ENCODE results near the gene ZMYM4. TPM values are rescaled to one million over a fixed set of nuclear protein-coding genes. Genes with fewer than 3 reads are reported as not detected.
"Not testable (repeated sequence)": the region's sequence is repeated elsewhere in the genome, so short reads cannot be mapped to it uniquely, and the experiment has no call there.

Gene ZMYM4
- total and polyA plus RNA-seq, 3 donors from 2014 or later: 63.5 to 73.5 (median 68.6) TPM

DNA sequence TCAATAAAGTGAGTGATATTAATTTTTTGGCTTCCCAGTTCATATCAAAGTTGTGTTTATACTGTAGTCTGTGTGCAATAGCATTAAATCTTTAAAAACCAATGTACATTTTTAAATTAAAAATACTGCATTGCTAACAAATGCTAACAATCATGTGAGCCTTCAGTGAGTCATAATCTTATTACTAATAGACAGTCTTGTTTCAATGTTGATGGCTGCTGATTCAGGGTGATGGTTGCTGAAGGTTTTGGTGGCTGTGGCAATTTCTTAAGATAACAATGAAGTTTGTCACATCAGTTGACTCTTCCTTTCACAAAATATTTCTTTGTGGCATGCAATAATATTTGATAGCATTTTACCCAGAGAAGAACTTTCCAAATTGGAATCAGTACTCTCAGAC is 109.0 kb downstream of the ZMYM4 start:
- H3K36me3 ChIP-seq (ENCODE audit: low read depth, missing control alignments): no peaks in the 10 kb centered on the region
- no peaks in the 10 kb centered on the region for H3K9me3 ChIP-seq
- TF ChIP-seq POLR2A (IDR thresholded peaks at IDR 0.05): no peak
- TF ChIP-seq, protein P1, sequence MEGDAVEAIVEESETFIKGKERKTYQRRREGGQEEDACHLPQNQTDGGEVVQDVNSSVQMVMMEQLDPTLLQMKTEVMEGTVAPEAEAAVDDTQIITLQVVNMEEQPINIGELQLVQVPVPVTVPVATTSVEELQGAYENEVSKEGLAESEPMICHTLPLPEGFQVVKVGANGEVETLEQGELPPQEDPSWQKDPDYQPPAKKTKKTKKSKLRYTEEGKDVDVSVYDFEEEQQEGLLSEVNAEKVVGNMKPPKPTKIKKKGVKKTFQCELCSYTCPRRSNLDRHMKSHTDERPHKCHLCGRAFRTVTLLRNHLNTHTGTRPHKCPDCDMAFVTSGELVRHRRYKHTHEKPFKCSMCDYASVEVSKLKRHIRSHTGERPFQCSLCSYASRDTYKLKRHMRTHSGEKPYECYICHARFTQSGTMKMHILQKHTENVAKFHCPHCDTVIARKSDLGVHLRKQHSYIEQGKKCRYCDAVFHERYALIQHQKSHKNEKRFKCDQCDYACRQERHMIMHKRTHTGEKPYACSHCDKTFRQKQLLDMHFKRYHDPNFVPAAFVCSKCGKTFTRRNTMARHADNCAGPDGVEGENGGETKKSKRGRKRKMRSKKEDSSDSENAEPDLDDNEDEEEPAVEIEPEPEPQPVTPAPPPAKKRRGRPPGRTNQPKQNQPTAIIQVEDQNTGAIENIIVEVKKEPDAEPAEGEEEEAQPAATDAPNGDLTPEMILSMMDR (IDR thresholded peaks at IDR 0.05): no peak
- no peak overlapping the region for H3K27ac ChIP-seq
- H3K4me1 ChIP-seq: no peaks in the 10 kb centered on the region
- intact Hi-C loops (cut with DNase I; ENCODE audit: low total_unique reads): no loop called here
- H3K27me3 ChIP-seq: no peaks in the 10 kb centered on the region
- H3K4me3 ChIP-seq: no peak overlapping the region
- DNase-seq: no peak

DNA sequence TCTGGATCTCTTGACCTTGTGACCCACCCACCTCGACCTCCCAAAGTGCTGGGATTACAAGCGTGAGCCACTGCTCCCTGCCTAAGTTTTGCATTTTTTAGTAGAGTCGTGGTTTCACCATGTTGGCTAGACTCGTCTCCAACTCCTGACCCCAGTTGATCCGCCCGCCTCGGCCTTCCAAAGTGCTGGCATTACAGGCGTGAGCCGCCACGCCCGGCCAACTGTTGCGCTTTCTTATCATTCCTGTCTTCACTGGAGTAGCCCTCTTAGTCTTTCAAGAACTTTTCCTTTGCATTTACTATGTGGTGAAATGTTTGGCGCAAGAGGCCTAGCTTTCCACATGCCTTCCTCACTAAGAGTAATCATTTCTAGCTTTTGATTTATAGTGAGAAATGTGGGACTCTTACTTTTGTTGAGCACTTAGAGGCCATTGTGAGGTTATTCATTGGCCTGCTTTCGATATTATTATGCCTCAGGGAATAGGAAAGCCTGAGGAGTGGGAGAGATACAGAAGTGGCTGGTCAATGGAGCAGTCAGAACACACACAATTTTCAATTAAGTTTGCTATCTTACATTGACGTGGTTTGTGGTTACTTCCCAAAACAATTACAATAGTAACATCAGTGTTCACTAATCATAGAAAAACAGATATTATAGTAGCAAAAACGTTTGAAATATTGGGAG is 111.0 kb downstream of the ZMYM4 start:
- DNase-seq: no peak
- no peaks in the 10 kb centered on the region for H3K9me3 ChIP-seq
- TF ChIP-seq, protein P1 (IDR thresholded peaks at IDR 0.05): no peak
- TF ChIP-seq POLR2A (IDR thresholded peaks at IDR 0.05): no peak
- 87 to 89% methylated on average over 16 of the region's 16 CpGs for WGBS, 2 donors
- H3K4me3 ChIP-seq: no peak overlapping the region
- intact Hi-C loops (cut with DNase I; ENCODE audit: low total_unique reads): no loop called here
- H3K36me3 ChIP-seq (ENCODE audit: low read depth, missing control alignments): no peaks in the 10 kb centered on the region
- H3K4me1 ChIP-seq: no peaks in the 10 kb centered on the region
- H3K27me3 ChIP-seq: no peaks in the 10 kb centered on the region
- H3K27ac ChIP-seq: no peak overlapping the region

DNA sequence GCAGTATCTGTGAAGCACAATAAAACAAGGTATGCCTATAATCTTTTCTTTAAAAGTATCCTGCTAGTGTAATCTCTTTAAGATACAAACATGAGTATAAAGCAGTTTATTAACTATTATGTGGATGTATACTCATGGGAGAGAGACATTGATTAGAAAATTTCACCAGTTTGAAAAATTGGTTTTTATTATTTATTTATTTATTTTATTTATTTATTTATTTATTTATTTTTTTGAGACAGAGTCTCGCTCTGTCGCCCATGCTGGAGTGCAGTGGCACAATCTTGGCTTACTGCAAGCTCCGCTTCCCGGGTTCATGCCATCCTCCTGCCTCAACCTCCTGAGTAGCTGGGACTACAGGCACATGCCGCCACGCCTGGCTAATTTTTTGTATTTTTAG is 111.6 kb downstream of the ZMYM4 start:
- intact Hi-C loops (cut with DNase I; ENCODE audit: low total_unique reads); H3K4me3 ChIP-seq; DNase-seq; H3K27ac ChIP-seq; H3K36me3 ChIP-seq (ENCODE audit: low read depth, missing control alignments); H3K9me3 ChIP-seq; H3K4me1 ChIP-seq; H3K27me3 ChIP-seq: not testable (repeated sequence)
- 94 to 97% methylated on average over 6 of the region's 6 CpGs for WGBS, 2 donors

DNA sequence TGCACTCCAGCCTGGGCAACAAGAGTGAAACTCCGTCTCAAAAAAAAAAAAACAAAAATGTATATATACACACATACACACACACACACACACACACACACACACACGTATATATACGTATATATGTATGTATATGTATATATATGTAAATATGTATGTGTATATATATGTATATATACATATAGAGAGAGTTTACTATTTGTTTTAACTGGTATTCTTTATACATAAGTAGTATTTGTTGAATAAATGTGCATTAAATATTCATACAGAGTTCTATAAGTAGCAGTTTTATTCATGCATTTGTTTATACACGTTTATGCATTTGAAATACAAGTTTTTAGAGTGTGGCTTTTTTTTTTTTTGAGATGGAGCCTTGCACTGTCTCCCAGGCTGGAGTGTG is 113.6 kb downstream of the ZMYM4 start:
- TF ChIP-seq, protein P1 (IDR thresholded peaks at IDR 0.05): no peak
- TF ChIP-seq POLR2A (IDR thresholded peaks at IDR 0.05): no peak
- no peak for DNase-seq
- H3K4me3 ChIP-seq: no peak overlapping the region
- no peaks in the 10 kb centered on the region for H3K27me3 ChIP-seq
- intact Hi-C loops (cut with DNase I; ENCODE audit: low total_unique reads): no loop called here
- no peak overlapping the region for H3K27ac ChIP-seq
- H3K9me3 ChIP-seq: no peaks in the 10 kb centered on the region
- 82 to 84% methylated on average over 4 of the region's 4 CpGs for WGBS, 2 donors
- H3K36me3 ChIP-seq (ENCODE audit: low read depth, missing control alignments): no peaks in the 10 kb centered on the region
- H3K4me1 ChIP-seq: no peaks in the 10 kb centered on the region

DNA sequence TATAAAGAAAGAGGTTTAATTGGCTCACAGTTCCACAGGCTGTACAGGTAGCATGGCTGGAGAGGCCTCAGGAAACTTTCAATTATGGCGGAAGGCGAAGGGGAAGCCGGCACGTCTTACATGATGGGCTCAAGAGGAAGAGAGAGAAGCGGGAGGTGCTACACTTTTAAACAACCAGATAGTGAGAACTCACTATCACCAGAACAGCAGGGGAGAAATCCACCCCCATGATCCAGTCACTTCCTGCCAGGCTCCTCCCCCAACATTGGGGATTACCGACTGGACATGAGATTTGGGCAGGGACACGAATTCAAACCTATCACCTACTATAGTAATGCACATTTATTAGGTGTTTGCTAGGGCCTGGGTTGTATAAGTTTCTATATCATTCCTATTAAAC is 117.8 kb downstream of the ZMYM4 start:
- DNase-seq: no peak
- TF ChIP-seq, protein P1 (IDR thresholded peaks at IDR 0.05): no peak
- TF ChIP-seq POLR2A (IDR thresholded peaks at IDR 0.05): no peak
- Histone ChIP-seq H3K27ac (no peak overlapping the region), H3K36me3 (ENCODE audit: low read depth, missing control alignments) (no peaks in the 10 kb centered on the region), H3K9me3 (no peaks in the 10 kb centered on the region), H3K27me3 (no peaks in the 10 kb centered on the region), H3K4me3 (no peak overlapping the region), H3K4me1 (no peaks in the 10 kb centered on the region)
- intact Hi-C loops (cut with DNase I; ENCODE audit: low total_unique reads): no loop called here
- WGBS, 2 donors: 88 to 92% methylated on average over 7 of the region's 7 CpGs
